ENCODE data around the gene RBM47. TPM values are rescaled to one million over a fixed set of nuclear protein-coding genes. Genes with fewer than 3 reads are reported as not detected.
"Not testable (repeated sequence)": the region's sequence is repeated elsewhere in the genome, so short reads cannot be mapped to it uniquely, and the experiment has no call there.

RBM47 gene
- polyA plus RNA-seq, 1 donor from 2014 or later: 20.9 TPM

- Mint-ChIP-seq H3K27me3 (no peaks in the 10 kb centered on the region), H3K4me3 (no peak overlapping the region), H3K4me1 (peaks cover 2 to 6% (median 5%) of the 10 kb centered on the region in 3 donors), H3K9me3 (no peaks in the 10 kb centered on the region), H3K36me3 (peaks cover 7% of the 10 kb centered on the region), H3K27ac (no peak overlapping the region)
Observed at GRCh38 chr4:40438384-40439026, 191.2 kb downstream of the RBM47 start.

- no peak overlapping the region for H3K27ac Mint-ChIP-seq
- H3K36me3 Mint-ChIP-seq: peaks cover 9% of the 10 kb centered on the region
- no peak overlapping the region for H3K4me3 Mint-ChIP-seq
- no peaks in the 10 kb centered on the region for H3K27me3 Mint-ChIP-seq
- H3K9me3 Mint-ChIP-seq: no peaks in the 10 kb centered on the region
- peaks cover 3 to 9% (median 5%) of the 10 kb centered on the region in 3 donors for H3K4me1 Mint-ChIP-seq
Observed at GRCh38 chr4:40437741-40438383, 191.8 kb downstream of the RBM47 start.

GRCh38 chr4:40435306-40435705, 194.4 kb downstream of the RBM47 start:
- not testable (repeated sequence) for H3K27ac Mint-ChIP-seq, H3K27me3 Mint-ChIP-seq, H3K4me3 Mint-ChIP-seq, H3K9me3 Mint-ChIP-seq, H3K4me1 Mint-ChIP-seq
- H3K36me3 Mint-ChIP-seq: peaks cover 16% of the 10 kb centered on the region

- Mint-ChIP-seq H3K36me3 (peaks cover 16% of the 10 kb centered on the region), H3K27me3 (no peaks in the 10 kb centered on the region), H3K9me3 (no peaks in the 10 kb centered on the region), H3K4me3 (no peak overlapping the region), H3K4me1 (peaks cover 0 to 7% (median 3%) of the 10 kb centered on the region in 3 donors), H3K27ac (no peak overlapping the region)
Observed at GRCh38 chr4:40434126-40434687, 195.5 kb downstream of the RBM47 start.

- Mint-ChIP-seq H3K4me1 (peaks cover 0 to 7% (median 3%) of the 10 kb centered on the region in 3 donors), H3K27ac (no peak overlapping the region), H3K36me3 (peaks cover 23% of the 10 kb centered on the region)
Observed at GRCh38 chr4:40432504-40432903, 197.2 kb downstream of the RBM47 start.

GRCh38 chr4:40427871-40428270, 201.8 kb downstream of the RBM47 start:
- H3K4me1 Mint-ChIP-seq, H3K4me3 Mint-ChIP-seq, H3K27me3 Mint-ChIP-seq, H3K27ac Mint-ChIP-seq, H3K9me3 Mint-ChIP-seq: not testable (repeated sequence)
- H3K36me3 Mint-ChIP-seq: peaks cover 22% of the 10 kb centered on the region

More at GRCh38 chr4:40432504-40432903, 197.2 kb downstream of the RBM47 start:
- Mint-ChIP-seq H3K9me3 (no peaks in the 10 kb centered on the region), H3K27me3 (no peaks in the 10 kb centered on the region), H3K4me3 (peak overlapping the region in 1 of 4 donors; percentile 17)

GRCh38 chr4:40427128-40427527, 202.5 kb downstream of the RBM47 start:
- Mint-ChIP-seq H3K27me3 (no peaks in the 10 kb centered on the region), H3K4me3 (no peak overlapping the region), H3K4me1 (peaks cover 0 to 2% (median 1%) of the 10 kb centered on the region in 3 donors), H3K9me3 (no peaks in the 10 kb centered on the region), H3K27ac (no peak overlapping the region), H3K36me3 (peaks cover 24% of the 10 kb centered on the region)

GRCh38 chr4:40425799-40426574, 203.7 kb downstream of the RBM47 start:
- Mint-ChIP-seq H3K4me1 (peaks cover 0 to 2% (median 0%) of the 10 kb centered on the region in 3 donors), H3K36me3 (peaks cover 18% of the 10 kb centered on the region), H3K27ac (no peak overlapping the region), H3K9me3 (no peaks in the 10 kb centered on the region), H3K4me3 (no peak overlapping the region), H3K27me3 (no peaks in the 10 kb centered on the region)

GRCh38 chr4:40423735-40424134, 205.9 kb downstream of the RBM47 start:
- Mint-ChIP-seq H3K9me3 (peaks cover 0 to 3% (median under 1%) of the 10 kb centered on the region in 3 donors), H3K4me1 (peaks cover 0 to 2% (median 0%) of the 10 kb centered on the region in 3 donors), H3K36me3 (peaks cover 14% of the 10 kb centered on the region), H3K4me3 (no peak overlapping the region), H3K27me3 (no peaks in the 10 kb centered on the region), H3K27ac (peak overlapping the region in 1 of 3 donors; percentile 46)

GRCh38 chr4:40421839-40422708, 207.6 kb downstream of the RBM47 start:
- Mint-ChIP-seq H3K9me3 (peaks cover 3 to 6% (median 4%) of the 10 kb centered on the region in 3 donors), H3K27me3 (no peaks in the 10 kb centered on the region), H3K36me3 (peaks cover 11% of the 10 kb centered on the region), H3K4me1 (peaks cover 0 to 1% (median 0%) of the 10 kb centered on the region in 3 donors), H3K4me3 (no peak overlapping the region), H3K27ac (no peak overlapping the region)

GRCh38 chr4:40419231-40419912, 210.3 kb downstream of the RBM47 start:
- Mint-ChIP-seq H3K4me3 (no peak overlapping the region), H3K27me3 (no peaks in the 10 kb centered on the region), H3K9me3 (peaks cover 3 to 6% (median 4%) of the 10 kb centered on the region in 3 donors), H3K27ac (no peak overlapping the region), H3K4me1 (no peaks in the 10 kb centered on the region), H3K36me3 (peaks cover 5% of the 10 kb centered on the region)

- no peak overlapping the region for H3K27ac Mint-ChIP-seq
- H3K36me3 Mint-ChIP-seq: peaks cover 5% of the 10 kb centered on the region
- H3K4me1 Mint-ChIP-seq: no peaks in the 10 kb centered on the region
- H3K4me3 Mint-ChIP-seq: no peak overlapping the region
- H3K9me3 Mint-ChIP-seq: peaks cover 3 to 6% (median 4%) of the 10 kb centered on the region in 3 donors
- H3K27me3 Mint-ChIP-seq: no peaks in the 10 kb centered on the region
Observed at GRCh38 chr4:40418430-40419230, 211.0 kb downstream of the RBM47 start.

- Mint-ChIP-seq H3K27me3 (no peaks in the 10 kb centered on the region), H3K4me1 (no peaks in the 10 kb centered on the region), H3K9me3 (peaks cover 3 to 6% (median 4%) of the 10 kb centered on the region in 3 donors), H3K4me3 (no peak overlapping the region), H3K27ac (no peak overlapping the region), H3K36me3 (peaks cover 5% of the 10 kb centered on the region)
Observed at GRCh38 chr4:40417941-40418340, 211.7 kb downstream of the RBM47 start.
